ENCODE results near the gene CLCNKB.

- no peak for TF ChIP-seq EZH2phosphoT487 (IDR thresholded peaks at IDR 0.05)
- no peak for TF ChIP-seq EZH2 (IDR thresholded peaks at IDR 0.05)
Measured at GRCh38 chr1:16050328-16050727, 6.7 kb downstream of the CLCNKB start.
